ENCODE results near the gene ST6GALNAC2.
A peak's percentile ranks its signal among the peaks of the same experiment; 100 is the strongest.
"Not testable (repeated sequence)": the region's sequence is repeated elsewhere in the genome, so short reads cannot be mapped to it uniquely, and the experiment has no call there.

ST6GALNAC2 gene

GRCh38 chr17:76612977-76613851 lies 27.6 kb upstream of the ST6GALNAC2 start:
- TF ChIP-seq CTCF (IDR thresholded peaks at IDR 0.05; ENCODE audit: borderline replicate concordance, control extremely low read depth, extremely low read depth, insufficient read depth, missing control alignments) = no peak
- peak; percentile 16 for DNase-seq (ENCODE audit: low spot score)
- in situ Hi-C loops (cut with MboI; ENCODE audit: low sequenced_read_pairs, unreplicated experiment) = no loop called here

DNA sequence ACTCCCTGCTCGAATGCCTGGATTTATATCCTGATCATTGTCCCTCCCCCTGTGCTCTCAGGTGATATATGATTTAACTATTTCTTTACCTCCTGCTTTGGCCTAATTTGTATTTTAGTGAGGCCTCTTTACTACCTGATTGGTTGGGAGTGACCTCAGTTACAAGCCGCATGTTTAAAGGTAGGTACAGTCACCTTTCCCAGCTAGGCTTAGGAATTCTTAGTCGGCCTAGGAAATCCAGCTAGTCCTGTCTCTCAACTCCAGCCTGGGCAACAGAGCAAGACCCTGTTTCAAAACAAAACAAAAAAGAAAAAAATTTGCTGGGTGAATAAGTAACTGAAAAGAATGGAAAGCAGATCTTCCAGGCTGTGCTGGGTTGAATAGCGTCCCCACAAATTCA lies 26.8 kb upstream of the ST6GALNAC2 start:
- DNase-seq (ENCODE audit: low spot score) = no peak
- in situ Hi-C loops (cut with MboI; ENCODE audit: low sequenced_read_pairs, unreplicated experiment) = no loop called here
- TF ChIP-seq CTCF (IDR thresholded peaks at IDR 0.05; ENCODE audit: borderline replicate concordance, control extremely low read depth, extremely low read depth, insufficient read depth, missing control alignments) = no peak

- no peak for TF ChIP-seq CTCF (IDR thresholded peaks at IDR 0.05; ENCODE audit: borderline replicate concordance, control extremely low read depth, extremely low read depth, insufficient read depth, missing control alignments)
- in situ Hi-C loops (cut with MboI; ENCODE audit: low sequenced_read_pairs, unreplicated experiment) = no loop called here
- DNase-seq (ENCODE audit: low spot score) = no peak
Measured at GRCh38 chr17:76611758-76612157, 26.1 kb upstream of the ST6GALNAC2 start.

DNA sequence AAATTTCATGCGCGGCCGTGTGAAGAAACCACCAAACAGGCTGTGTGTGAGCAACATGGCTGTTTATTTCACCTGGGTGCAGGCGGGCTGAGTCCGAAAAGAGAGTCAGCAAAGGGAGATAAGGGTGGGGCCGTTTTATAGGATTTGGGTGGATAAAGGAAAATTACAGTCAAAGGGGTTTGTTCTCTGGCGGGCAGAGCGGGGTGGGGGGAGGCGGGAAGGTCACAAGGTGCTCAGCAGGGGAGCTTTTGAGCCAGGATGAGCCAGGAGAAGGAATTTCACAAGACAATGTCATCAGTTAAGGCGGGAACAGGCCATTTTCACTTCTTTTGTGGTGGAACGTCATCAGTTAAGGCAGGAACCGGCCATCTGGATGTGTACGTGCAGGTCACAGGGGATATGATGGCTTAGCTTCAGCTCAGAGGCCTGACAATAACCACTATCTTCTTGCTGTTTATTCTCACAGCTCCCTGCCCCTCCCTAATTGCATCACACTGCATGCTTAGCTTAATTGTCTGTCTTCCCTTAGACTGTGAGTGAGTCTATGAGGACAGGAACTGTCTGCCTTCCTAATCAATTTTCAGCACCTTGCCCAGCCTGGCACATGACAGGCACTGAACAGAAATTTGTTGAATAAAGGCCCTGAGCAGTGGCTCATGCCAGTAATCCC lies 25.6 kb upstream of the ST6GALNAC2 start:
- DNase-seq (ENCODE audit: low spot score); in situ Hi-C loops (cut with MboI; ENCODE audit: low sequenced_read_pairs, unreplicated experiment): not testable (repeated sequence)

GRCh38 chr17:76606685-76607084 lies 21.0 kb upstream of the ST6GALNAC2 start:
- in situ Hi-C loops (cut with MboI; ENCODE audit: low sequenced_read_pairs, unreplicated experiment); DNase-seq (ENCODE audit: low spot score): not testable (repeated sequence)

DNA sequence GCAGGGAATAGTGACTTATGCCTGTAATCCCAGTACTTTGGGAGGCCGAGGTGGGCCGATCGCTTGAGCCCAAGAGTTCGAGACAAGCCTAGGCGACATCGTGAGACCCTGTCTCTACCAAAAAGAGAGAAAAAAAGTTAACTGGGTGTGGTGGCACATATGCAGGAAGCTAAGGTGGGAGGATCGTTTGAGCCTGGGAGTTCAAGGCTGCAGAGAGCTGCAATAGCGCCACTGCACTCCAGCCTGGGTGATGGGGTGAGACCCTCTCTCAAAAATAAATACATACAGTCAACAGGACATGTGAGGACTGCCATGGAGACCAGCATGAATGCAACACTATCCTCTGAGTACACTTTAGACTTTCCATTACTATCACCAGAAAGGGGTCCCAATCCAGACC lies 15.4 kb upstream of the ST6GALNAC2 start:
- DNase-seq (ENCODE audit: low spot score) = no peak
- in situ Hi-C loops (cut with MboI; ENCODE audit: low sequenced_read_pairs, unreplicated experiment) = no loop called here
- TF ChIP-seq CTCF (IDR thresholded peaks at IDR 0.05; ENCODE audit: borderline replicate concordance, control extremely low read depth, extremely low read depth, insufficient read depth, missing control alignments) = no peak

DNA sequence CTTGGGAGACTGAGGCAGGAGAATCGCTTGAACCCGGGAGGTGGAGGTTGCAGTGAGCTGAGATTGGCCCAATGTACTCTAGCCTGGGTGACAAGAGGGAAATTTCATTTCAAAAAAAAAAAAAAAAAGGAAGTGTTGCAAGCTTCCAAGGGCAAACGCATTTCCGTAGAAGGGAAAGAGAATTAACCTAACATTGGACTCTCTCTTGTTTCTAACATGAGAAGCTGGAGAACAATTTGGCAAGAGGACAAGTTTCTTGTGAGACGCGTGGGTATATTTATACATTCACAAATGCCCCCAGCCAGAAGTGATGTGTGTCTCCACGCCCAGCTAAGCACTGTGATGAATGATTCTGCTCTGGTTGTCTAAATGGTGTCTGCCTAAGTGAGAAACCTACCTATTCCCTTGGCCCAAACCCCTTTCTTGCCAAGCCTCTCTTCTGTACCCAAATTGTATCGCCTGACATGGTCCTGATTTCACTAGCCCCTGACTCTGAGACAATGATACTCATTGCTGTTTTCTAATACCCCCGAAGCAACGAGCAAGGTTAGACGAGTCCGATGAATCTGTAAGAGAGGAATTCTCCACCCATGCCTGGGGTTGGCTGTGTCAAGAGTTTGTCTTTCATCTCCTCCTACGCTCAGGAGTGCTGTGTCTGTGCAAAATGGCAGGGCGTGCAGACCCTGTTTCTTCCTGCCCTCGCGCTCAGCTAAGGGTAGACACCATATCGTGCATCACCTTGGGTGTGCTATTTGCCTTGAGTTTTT lies 14.2 kb upstream of the ST6GALNAC2 start:
- no peak for DNase-seq (ENCODE audit: low spot score)
- in situ Hi-C loops (cut with MboI; ENCODE audit: low sequenced_read_pairs, unreplicated experiment) = no loop called here
- no peak for TF ChIP-seq CTCF (IDR thresholded peaks at IDR 0.05; ENCODE audit: borderline replicate concordance, control extremely low read depth, extremely low read depth, insufficient read depth, missing control alignments)

Data from GM13976 (cell line).